Upper lobe of left lung (tissue), 6 donors: ENCODE measurements around the gene ADM. TPM values are rescaled to one million over a fixed set of nuclear protein-coding genes. Genes with fewer than 3 reads are reported as not detected.

ENCODE experiments used
- ATAC-seq, 2 donors: fragments of 200-7000 bp; cut with Tn5 transposase; one replicate each; pipeline ENCODE4 v1.9.1; 2022; ENCODE audit warnings: mild to moderate bottlenecking in 2 of 2, moderate library complexity in 2 of 2; ENCODE audit not compliant: low FRiP score in 2 of 2
- DNase-seq, 2 donors: peaks; one replicate each; pipeline ENCODE4 v3.0.0-alpha.2; 2019 to 2020
- H3K27ac ChIP-seq, 4 donors: fragments of 200-600 bp; sonication (generic); one replicate each; pipeline ENCODE4 v1.5.1; 2016 to 2019
- H3K27me3 ChIP-seq, 4 donors: fragments of 200-600 bp; sonication (generic); one replicate each; pipeline ENCODE4 v1.5.1; 2017 to 2019
- H3K36me3 ChIP-seq, 4 donors: fragments of 200-600 bp; sonication (generic); one replicate each; pipeline ENCODE4 v1.5.1; 2016 to 2019
- H3K4me1 ChIP-seq, 4 donors: fragments of 200-600 bp; sonication (generic); one replicate each; pipeline ENCODE4 v1.5.1; 2018 to 2019
- H3K4me3 ChIP-seq, 4 donors: fragments of 200-600 bp; sonication (generic); one replicate each; pipeline ENCODE4 v1.5.1; 2017 to 2019; ENCODE audit warnings: mild to moderate bottlenecking in 2 of 4, moderate library complexity in 1 of 4
- H3K9me3 ChIP-seq, 4 donors: fragments of 200-600 bp; sonication (generic); one replicate each; pipeline ENCODE4 v1.5.1; 2018 to 2019
- EP300 ChIP-seq, 4 donors: sonication (generic); formaldehyde crosslinking; IDR thresholded peaks; one replicate each; pipeline ENCODE4 v1.5.1; 2017; ENCODE audit warnings: antibody characterized with exemption in 4 of 4, control low read depth in 2 of 4
- POLR2A ChIP-seq, 4 donors: fragments of 450-650 bp; IDR thresholded peaks; one replicate each; pipeline ENCODE4 v1.5.1; 2016 to 2017; ENCODE audit warnings: antibody characterized with exemption in 4 of 4, mild to moderate bottlenecking in 2 of 4
- POLR2AphosphoS5 ChIP-seq, 2 donors: sonication (generic); formaldehyde crosslinking; IDR thresholded peaks; one replicate each; pipeline ENCODE4 v1.5.1; 2017; ENCODE audit warnings: antibody characterized with exemption in 2 of 2
- WGBS, 2 donors: methylation state at CpG; one replicate each; pipeline ENCODE4 v1.1.5; 2017 to 2018; 5-methylcytosine and 5-hydroxymethylcytosine counted together
- total RNA-seq, 6 donors: library from RNA; depleted of rRNA in 4 of 6; stranded (reverse); fragments of >200 nt in 4 of 6; gene quantifications; one replicate each; pipeline versions ENCODE4 v1.1.0 to v1.2.1, GENCODE V29; 2016 to 2021
- TF ChIP-seq, protein P1 (sequence below), 6 experiments: fragments of 450-650 bp in 4 of 6; fragments of 200-600 bp in 2 of 6; sonication (generic) in 2 of 6; IDR thresholded peaks; one replicate each; pipeline ENCODE4 v1.5.1; 2016 to 2019; ENCODE audit warnings: antibody characterized with exemption in 6 of 6
- donor health status: DM: no; HTN: no; CAD: no; lungs with moderate emphysema.
- donor health status: DM: no; HTN: yes; CAD: no; lungs with severe emphysema.

The ADM gene, protein sequence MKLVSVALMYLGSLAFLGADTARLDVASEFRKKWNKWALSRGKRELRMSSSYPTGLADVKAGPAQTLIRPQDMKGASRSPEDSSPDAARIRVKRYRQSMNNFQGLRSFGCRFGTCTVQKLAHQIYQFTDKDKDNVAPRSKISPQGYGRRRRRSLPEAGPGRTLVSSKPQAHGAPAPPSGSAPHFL
- 10 to 100 TPM; 20.4 to 54.3 (median 46.9) TPM for total RNA-seq

DNA sequence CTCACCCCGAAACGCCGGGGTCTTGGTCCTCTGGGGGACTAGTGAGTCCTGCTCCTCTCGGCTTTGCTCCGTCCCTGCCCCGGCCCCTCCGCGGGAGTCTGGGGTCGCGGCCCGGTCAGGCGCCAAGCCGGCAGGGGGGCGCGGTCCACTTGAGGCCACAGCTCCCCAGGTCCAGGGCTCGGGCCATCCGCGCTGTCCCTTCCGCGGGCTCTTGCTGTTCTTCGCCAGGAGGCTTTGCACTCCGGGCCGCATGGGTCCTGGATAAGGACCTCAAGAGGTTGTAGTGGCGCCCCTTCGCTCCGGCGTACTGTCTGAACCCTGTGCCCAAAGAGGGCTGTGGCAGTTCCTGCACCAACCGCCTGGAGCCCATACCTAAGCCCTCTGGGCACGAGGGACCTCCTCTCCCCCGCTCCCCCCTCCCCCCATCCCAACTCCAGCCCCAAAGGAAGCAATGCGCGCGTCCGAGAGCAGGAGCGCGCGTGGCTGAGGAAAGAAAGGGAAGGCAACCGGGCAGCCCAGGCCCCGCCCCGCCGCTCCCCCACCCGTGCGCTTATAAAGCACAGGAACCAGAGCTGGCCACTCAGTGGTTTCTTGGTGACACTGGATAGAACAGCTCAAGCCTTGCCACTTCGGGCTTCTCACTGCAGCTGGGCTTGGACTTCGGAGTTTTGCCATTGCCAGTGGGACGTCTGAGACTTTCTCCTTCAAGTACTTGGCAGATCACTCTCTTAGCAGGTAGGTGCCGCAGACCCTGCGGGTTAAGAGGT, at the start of gene ADM:
Gene ADM (plus strand): TSS at position 579 of the 767 bp plus-strand sequence. CDS start 628 bp downstream, outside the sequence.
- H3K9me3 ChIP-seq, result no peaks in the 10 kb centered on the region
- peak; percentile 87 to 96 for DNase-seq
- peaks cover 0 to 8% (median 2%) of the 10 kb centered on the region in 4 donors for H3K27me3 ChIP-seq
- H3K36me3 ChIP-seq, result peaks cover 0 to 7% (median 0%) of the 10 kb centered on the region in 4 donors
- ATAC-seq, result peak; percentile 75 to 78
- peak within 1 kb of the TSS; percentile 85 to 92 (median 86) for H3K27ac ChIP-seq
- TF ChIP-seq, protein P1, sequence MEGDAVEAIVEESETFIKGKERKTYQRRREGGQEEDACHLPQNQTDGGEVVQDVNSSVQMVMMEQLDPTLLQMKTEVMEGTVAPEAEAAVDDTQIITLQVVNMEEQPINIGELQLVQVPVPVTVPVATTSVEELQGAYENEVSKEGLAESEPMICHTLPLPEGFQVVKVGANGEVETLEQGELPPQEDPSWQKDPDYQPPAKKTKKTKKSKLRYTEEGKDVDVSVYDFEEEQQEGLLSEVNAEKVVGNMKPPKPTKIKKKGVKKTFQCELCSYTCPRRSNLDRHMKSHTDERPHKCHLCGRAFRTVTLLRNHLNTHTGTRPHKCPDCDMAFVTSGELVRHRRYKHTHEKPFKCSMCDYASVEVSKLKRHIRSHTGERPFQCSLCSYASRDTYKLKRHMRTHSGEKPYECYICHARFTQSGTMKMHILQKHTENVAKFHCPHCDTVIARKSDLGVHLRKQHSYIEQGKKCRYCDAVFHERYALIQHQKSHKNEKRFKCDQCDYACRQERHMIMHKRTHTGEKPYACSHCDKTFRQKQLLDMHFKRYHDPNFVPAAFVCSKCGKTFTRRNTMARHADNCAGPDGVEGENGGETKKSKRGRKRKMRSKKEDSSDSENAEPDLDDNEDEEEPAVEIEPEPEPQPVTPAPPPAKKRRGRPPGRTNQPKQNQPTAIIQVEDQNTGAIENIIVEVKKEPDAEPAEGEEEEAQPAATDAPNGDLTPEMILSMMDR (IDR thresholded peaks at IDR 0.05), result peak; percentile 29 to 78 (median 63)
- peak; percentile 98 for TF ChIP-seq POLR2AphosphoS5 (IDR thresholded peaks at IDR 0.05)
- TF ChIP-seq EP300 (IDR thresholded peaks at IDR 0.05), result peak in 1 of 4 donors; percentile 26
- peak; percentile 61 to 93 (median 86) for TF ChIP-seq POLR2A (IDR thresholded peaks at IDR 0.05)
- H3K4me3 ChIP-seq, result peak within 1 kb of the TSS; percentile 48 to 80 (median 62)
- H3K4me1 ChIP-seq, result peaks cover 42 to 75% (median 71%) of the 10 kb centered on the region in 4 donors
- WGBS, 2 donors, result 0 to 1% methylated on average over 21 to 42 of the region's 48 CpGs

DNA sequence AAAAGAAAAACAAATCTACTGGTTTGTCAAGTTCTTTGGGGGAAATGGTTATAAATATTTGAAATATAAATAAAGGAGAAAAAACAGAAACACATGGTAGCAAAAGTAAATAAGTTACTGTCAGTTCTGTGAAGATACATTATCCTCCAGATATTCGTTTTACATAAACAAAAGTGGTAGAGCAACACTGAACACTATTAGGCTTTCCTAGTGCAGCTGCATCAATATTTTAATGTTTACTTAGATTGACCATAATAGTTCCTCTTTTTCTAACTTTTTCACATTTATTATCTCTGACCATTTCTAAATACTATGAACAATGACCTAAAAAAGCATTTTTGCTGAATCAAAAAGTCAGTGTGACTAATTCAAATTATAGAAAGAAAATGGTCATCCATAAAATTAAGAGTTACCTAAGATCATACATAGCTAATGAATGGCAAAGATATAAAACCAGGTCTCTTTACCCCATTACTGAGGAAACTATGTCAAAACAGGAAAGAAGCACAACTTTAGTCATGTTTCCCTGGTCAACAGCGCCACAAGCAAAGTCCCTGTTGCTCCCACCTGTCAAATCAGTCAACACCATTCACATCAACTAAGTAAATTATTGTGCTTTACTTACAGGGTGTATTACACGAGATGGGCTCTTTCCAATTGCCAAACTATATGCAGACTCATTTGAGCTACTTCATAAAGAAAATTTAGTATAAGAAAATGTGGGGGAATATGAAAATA, 49.3 kb upstream of the ADM start:
- Histone ChIP-seq H3K4me3 (no peak overlapping the region), H3K36me3 (no peaks in the 10 kb centered on the region), H3K9me3 (no peaks in the 10 kb centered on the region), H3K4me1 (peaks cover 0 to 15% (median 2%) of the 10 kb centered on the region in 4 donors), H3K27ac (no peak overlapping the region), H3K27me3 (no peaks in the 10 kb centered on the region)
- DNase-seq (no peak), ATAC-seq (no peak)
- TF ChIP-seq POLR2AphosphoS5 (IDR thresholded peaks at IDR 0.05) (no peak), EP300 (IDR thresholded peaks at IDR 0.05) (no peak), POLR2A (IDR thresholded peaks at IDR 0.05) (no peak)
- TF ChIP-seq, protein P1 (IDR thresholded peaks at IDR 0.05), result no peak
- 60 to 64% methylated on average over 3 of the region's 3 CpGs for WGBS, 2 donors

DNA sequence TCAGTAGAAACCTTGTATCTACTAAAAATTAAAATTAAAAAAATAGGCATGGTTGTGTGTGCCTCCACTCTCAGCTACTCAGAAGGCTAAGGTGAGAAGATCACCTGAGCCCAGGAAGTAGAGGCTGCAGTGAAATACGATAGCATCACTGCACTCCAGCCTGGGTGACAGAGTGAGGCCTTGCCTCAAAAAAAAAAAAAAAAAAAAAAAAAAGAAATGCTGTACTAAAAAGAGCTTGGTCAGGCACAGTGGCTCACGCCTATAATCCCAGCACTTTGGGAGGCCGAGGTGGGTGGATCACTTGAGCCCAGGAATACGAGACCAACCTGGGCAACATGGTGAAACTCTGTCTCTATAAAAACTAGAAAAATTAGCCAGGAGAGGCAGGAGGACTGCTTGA, 47.4 kb upstream of the ADM start:
- H3K27ac ChIP-seq, result no peak overlapping the region
- peaks cover 0 to 15% (median 2%) of the 10 kb centered on the region in 4 donors for H3K4me1 ChIP-seq
- H3K4me3 ChIP-seq, result no peak overlapping the region
- TF ChIP-seq POLR2AphosphoS5 (IDR thresholded peaks at IDR 0.05) (no peak), EP300 (IDR thresholded peaks at IDR 0.05) (no peak), POLR2A (IDR thresholded peaks at IDR 0.05) (no peak)
- TF ChIP-seq, protein P1 (IDR thresholded peaks at IDR 0.05), result no peak
- H3K27me3 ChIP-seq, result no peaks in the 10 kb centered on the region
- no peaks in the 10 kb centered on the region for H3K9me3 ChIP-seq
- DNase-seq (no peak), ATAC-seq (no peak)
- H3K36me3 ChIP-seq, result no peaks in the 10 kb centered on the region
- 93 to 95% methylated on average over 4 of the region's 4 CpGs for WGBS, 2 donors

DNA sequence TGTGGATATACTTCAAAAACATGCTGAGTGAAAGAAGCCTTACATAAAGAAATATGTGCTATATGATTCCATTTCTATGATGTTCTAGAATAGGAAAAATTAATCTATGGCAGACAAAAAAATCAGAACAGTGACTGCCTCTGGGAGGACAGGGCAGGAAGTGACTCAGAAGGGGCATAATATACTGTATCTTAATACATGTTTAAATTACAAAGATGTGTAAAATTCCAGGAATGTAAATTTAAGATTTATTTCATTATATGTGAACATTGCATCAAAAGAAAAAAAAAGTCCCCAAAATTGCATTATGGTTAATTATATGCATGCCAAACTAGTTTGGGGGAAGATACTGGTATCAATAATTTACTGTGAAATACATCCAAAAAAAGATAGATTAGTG, 43.1 kb upstream of the ADM start:
- DNase-seq, result no peak
- no peak overlapping the region for H3K27ac ChIP-seq
- TF ChIP-seq, protein P1 (IDR thresholded peaks at IDR 0.05), result no peak
- TF ChIP-seq EP300 (IDR thresholded peaks at IDR 0.05) (no peak), POLR2A (IDR thresholded peaks at IDR 0.05) (no peak), POLR2AphosphoS5 (IDR thresholded peaks at IDR 0.05) (no peak)
- peaks cover 0 to 10% (median 0%) of the 10 kb centered on the region in 4 donors for H3K4me1 ChIP-seq
- H3K9me3 ChIP-seq, result no peaks in the 10 kb centered on the region
- H3K4me3 ChIP-seq, result no peak overlapping the region
- ATAC-seq, result no peak
- H3K36me3 ChIP-seq, result no peaks in the 10 kb centered on the region
- H3K27me3 ChIP-seq, result no peaks in the 10 kb centered on the region
